ENCODE measurements around the gene IL1RAPL2.

DNA sequence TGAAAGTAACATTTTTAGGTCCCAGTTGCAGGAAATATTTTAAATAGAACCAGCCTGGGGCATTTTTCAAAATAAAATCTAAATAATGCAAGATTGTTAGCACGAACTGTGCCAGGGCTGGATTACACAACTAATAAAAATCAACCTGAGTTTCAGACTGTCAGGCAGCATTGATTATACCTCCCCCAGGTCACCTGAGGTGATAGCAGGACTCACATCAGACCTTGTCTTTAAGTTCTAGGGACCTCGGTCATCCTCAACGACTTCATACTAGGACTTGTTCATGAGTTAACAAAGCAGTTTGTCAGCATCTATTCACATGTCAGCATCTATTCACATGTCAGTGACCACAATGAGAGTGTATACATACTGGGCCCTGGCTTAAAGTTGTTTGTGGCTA lies 663.1 kb downstream of the IL1RAPL2 start:
- TF ChIP-seq POLR2AphosphoS5 (IDR thresholded peaks at IDR 0.05): no peak
- TF ChIP-seq, protein P1, sequence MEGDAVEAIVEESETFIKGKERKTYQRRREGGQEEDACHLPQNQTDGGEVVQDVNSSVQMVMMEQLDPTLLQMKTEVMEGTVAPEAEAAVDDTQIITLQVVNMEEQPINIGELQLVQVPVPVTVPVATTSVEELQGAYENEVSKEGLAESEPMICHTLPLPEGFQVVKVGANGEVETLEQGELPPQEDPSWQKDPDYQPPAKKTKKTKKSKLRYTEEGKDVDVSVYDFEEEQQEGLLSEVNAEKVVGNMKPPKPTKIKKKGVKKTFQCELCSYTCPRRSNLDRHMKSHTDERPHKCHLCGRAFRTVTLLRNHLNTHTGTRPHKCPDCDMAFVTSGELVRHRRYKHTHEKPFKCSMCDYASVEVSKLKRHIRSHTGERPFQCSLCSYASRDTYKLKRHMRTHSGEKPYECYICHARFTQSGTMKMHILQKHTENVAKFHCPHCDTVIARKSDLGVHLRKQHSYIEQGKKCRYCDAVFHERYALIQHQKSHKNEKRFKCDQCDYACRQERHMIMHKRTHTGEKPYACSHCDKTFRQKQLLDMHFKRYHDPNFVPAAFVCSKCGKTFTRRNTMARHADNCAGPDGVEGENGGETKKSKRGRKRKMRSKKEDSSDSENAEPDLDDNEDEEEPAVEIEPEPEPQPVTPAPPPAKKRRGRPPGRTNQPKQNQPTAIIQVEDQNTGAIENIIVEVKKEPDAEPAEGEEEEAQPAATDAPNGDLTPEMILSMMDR (IDR thresholded peaks at IDR 0.05): no peak

Measured in transverse colon (tissue), 4 donors.